IPS-18c (cell line): ENCODE measurements around the gene CHRNA4.

ENCODE experiments used
- H3K4me3 ChIP-seq: 2 replicates; pipeline ENCODE4 v1.7.0; 2013; ENCODE audit warnings: low read depth, mild to moderate bottlenecking, low read length, moderate library complexity; ENCODE audit not compliant: insufficient read depth
- H3K9me3 ChIP-seq: one replicate; pipeline ENCODE4 v1.6.1; 2013; ENCODE audit warnings: mild to moderate bottlenecking, low read length, moderate library complexity; ENCODE audit not compliant: control insufficient read depth, insufficient read depth

CHRNA4 gene

GRCh38 chr20:63322146-63322932, 38.8 kb downstream of the CHRNA4 start:
- H3K9me3 ChIP-seq: no peaks in the 10 kb centered on the region
- no peak overlapping the region for H3K4me3 ChIP-seq

DNA sequence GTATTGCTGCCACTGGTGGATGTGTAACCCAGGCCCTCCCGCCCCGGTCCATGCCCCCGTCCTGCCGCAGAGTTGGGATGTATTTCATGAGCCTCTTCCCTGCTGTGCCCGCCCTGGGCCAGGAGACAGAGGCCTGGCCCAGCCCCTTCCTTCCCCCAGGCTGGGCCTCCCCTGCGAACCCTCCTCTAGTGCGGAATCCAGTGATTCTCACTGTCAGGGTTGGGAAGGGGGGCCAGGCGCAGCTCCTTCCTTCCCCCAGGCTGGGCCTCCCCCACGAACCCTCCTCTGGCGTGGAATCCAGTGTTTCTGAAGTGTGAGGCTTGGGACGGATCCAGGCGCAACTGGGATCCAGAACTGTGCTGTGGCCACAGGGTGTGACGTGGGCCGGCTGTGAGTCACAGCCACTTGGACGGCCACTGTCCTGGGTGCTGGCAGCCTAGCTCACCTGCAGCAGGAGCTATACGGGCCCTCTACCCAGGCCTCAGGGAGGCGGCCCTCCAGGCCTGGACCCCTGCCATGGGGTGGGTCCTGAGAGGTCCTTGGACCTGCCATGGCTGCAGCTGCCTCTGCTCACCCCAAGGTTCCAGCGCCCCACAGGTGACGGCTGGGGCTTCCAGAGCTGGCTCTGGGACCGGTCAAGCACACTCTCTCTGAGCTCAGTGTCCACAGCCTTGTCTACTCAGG, 39.9 kb downstream of the CHRNA4 start:
- no peak overlapping the region for H3K4me3 ChIP-seq

DNA sequence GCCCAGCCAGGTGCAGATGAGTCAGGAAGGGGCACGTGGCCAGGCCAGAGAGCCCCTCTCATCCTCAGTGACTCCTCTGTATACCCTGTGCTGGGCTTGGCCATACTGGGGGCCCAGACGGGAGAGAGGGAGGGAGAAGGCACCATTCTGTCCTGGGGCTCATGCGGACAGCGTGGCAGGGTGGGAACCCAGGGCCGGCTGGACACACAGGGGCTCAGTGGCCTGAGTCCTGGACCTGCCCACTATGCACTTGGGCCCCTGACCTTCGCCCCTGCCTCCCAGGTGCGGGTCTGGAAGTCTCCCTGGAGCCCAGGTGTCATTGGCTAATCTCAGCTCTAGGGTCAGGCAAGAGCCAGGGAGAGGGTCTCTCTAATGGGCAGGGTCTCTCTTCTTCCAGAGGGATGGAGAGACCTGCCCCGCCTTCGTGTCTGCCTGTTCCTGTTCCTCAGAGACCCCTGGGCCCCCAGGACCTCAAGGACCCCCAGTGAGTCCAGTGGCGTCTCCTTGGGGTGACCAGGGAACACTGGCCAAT, 40.5 kb downstream of the CHRNA4 start:
- H3K4me3 ChIP-seq: no peak overlapping the region
- no peaks in the 10 kb centered on the region for H3K9me3 ChIP-seq

More for the DNA sequence above, 39.9 kb downstream of the CHRNA4 start:
- no peaks in the 10 kb centered on the region for H3K9me3 ChIP-seq

- no peaks in the 10 kb centered on the region for H3K9me3 ChIP-seq
- no peak overlapping the region for H3K4me3 ChIP-seq
These were observed 41.1 kb downstream of the CHRNA4 start for GRCh38 chr20:63320041-63320511.

- H3K4me3 ChIP-seq: no peak overlapping the region
- H3K9me3 ChIP-seq: no peaks in the 10 kb centered on the region
These were observed 41.7 kb downstream of the CHRNA4 start for GRCh38 chr20:63319164-63320040.

DNA sequence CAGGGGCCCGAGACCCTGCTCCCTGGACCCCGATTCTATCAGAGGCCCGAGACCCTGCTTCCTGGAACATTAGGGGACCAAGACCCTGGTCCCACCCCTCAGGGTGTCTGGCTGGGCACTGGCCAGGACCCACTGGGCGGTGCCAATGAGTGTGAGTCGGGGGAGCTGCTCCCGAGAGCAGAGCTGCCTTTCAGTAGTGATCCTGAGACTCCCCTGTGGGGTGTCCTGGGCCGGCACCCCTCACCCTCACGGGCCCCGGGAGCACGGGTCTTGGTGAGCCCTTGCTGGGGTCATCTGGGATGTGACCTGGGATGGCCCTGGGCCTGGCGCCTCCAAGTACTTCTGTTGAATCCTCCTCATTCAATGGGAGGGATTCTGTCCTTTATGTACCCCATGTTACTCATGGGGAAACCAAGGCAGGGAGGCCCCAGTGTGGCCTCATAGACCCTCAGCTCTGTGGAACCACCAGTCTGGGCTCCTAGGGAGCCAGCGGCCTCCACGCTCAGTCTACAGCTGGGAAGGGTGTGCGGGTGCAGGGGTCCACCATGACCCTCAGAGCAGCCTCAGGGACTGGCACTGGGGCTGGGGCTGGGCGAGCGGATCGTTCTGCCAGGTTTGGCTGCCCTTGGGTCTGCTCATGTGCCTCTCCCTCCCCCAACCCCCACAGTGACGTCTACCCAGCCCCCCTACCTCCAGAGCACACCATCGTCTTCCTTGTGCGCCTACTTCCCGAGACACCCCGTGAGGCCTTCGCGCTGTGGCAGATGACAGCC, 42.6 kb downstream of the CHRNA4 start:
- Histone ChIP-seq H3K9me3 (no peaks in the 10 kb centered on the region), H3K4me3 (no peak overlapping the region)

DNA sequence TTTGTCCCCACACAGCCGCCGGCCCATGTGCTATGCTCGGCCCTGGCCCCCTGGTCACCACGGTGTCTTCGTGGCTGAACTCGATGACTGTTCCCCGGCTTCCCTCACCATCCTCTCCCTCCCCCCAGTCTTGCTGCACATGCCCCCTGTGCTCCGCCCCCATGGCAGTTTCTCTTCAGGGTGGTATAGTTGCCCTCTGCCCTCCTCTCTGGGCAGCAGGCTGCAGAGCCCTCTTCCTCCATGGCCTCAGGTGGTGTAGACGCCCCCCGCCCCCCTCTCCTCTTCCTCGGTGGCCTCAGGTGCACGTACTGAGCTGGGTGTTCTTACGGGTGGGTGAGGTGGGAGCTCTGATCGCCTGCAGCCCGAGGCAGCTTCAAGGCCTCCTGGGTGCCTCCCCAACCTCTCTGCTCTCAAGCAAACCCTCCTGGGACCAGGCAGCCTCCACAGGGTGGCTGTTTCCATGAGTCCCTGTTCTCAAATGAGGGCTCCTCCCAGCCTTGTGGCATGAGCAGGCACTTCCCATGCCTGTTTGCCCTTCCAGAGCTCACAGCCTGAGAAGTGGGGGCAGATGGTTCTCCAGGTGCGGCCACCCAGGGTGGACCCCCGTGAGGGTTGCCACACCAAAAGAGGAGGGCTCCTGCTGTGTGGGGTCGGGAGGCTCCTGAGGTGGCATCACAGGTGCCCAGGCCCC, 43.4 kb downstream of the CHRNA4 start:
- no peaks in the 10 kb centered on the region for H3K9me3 ChIP-seq
- no peak overlapping the region for H3K4me3 ChIP-seq

DNA sequence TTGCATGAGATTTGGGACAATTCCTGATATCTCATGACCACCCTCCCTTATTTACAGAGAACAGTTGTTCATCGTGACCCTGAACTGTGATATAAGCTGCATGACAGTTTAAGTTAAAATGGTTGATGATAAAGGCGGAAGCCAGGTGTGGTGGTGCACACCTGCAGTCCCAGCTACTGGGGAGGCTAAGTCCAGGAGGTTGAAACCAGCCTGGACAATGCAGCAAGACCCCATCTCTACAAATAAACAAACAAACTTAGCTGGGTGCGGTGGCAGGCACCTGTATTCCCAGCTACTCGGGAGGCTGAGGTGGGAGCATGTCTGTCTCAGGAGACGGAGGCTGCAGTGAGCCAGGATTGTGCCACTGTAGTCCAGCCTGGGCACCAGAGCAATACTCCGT, 44.1 kb downstream of the CHRNA4 start:
- Histone ChIP-seq H3K4me3 (no peak overlapping the region), H3K9me3 (no peaks in the 10 kb centered on the region)

- Histone ChIP-seq H3K9me3 (no peaks in the 10 kb centered on the region), H3K4me3 (no peak overlapping the region)
These were observed 44.6 kb downstream of the CHRNA4 start for GRCh38 chr20:63316502-63316921.

DNA sequence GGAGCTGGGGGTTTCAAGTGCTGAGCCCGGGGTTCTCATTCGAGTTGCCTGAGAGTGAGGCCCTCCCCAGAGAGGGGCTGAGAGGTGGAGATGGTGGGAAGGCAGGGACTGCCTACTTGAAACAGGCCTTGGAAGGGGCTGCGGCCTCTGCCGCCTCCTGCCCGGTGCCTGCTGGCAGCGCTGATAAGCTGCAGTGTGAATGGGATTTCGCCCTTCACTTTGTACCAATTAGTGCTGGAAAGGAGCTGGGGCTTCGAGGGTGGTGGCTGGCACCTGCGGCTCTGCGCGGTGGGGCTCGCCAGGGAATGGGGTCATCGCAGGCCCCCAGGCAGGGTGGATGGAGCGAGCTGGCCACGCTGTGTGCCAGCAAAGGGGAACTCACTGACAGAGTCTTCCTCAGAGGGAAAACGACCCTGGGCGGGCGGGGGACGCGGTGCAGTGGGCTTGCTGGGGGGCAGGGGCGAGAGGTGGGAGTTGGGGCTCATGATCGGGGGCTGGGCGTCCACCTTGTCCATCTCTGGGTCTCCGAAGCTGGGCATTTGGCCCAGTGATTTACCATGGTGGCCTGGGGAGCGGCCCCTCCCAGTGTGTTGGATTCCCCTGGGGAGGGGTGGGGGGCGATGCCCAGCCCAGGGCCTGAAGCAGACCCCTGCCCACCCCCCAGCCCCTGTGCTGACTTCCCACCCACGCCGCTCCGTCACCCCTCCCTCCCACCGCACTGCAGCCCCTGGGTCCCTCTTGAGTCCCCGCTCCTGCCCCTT, 45.2 kb downstream of the CHRNA4 start:
- Histone ChIP-seq H3K9me3 (no peaks in the 10 kb centered on the region), H3K4me3 (no peak overlapping the region)

DNA sequence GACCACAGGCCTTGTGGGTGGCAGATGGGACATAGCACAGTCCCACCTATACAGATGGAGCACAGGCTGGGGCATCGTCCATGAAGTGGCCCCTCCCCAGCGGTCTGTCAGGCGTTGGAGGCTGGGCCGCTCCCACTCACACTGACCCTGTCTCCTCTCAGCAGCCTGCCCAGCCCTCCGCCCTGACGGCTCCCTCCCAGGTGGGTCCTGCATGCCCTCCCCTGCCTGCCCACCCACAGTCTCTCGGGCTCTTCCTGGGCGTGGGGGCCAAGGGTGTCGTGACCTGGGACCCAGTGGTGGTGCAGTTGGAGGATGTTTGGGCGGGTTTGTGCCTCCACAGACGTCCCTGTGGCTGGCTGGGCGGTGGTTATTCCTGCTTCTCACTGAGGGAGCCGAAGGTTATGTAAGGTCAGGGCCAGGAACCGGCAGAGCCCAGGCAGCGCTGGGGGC, 45.9 kb downstream of the CHRNA4 start:
- H3K9me3 ChIP-seq: no peaks in the 10 kb centered on the region
- no peak overlapping the region for H3K4me3 ChIP-seq

DNA sequence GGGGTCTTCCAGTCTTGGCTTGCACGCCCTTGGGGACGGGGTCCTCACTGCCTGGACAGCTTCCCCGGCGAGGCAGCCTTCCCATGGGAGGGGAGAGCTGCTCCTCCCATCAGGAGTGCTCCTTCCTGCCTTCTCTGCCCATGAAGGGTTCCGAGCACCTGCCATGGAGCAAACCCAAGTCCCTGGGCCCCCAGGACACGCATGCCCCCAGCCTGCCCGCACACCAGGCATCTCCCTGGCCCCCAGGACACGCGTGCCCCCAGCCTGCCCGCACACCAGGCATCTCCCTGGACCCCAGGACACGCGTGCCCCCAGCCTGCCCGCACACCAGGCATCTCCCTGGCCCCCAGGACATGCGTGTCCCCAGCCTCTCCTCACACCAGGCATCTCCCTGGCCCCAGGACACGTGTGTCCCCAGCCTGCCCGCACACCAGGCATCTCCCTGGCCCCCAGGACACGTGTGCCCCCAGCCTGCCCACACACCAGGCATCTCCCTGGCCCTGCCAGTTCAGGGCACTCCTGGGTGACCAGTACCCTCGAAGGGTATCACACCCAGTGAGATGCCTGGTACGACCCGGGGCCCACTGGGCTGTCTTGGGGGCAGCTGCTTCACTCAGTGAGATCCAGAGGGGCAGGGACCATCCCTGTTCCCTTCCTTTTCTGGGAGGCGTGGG, 46.4 kb downstream of the CHRNA4 start:
- Histone ChIP-seq H3K4me3 (no peak overlapping the region), H3K9me3 (no peaks in the 10 kb centered on the region)

GRCh38 chr20:63314015-63314471, 47.1 kb downstream of the CHRNA4 start:
- H3K4me3 ChIP-seq: no peak overlapping the region
- no peaks in the 10 kb centered on the region for H3K9me3 ChIP-seq

- Histone ChIP-seq H3K9me3 (no peaks in the 10 kb centered on the region), H3K4me3 (no peak overlapping the region)
These were observed 47.7 kb downstream of the CHRNA4 start for GRCh38 chr20:63313349-63314014.
